Sigmoid colon (tissue), 3 donors: ENCODE measurements around the gene ARID5B.

Experiments
- CTCF ChIP-seq, 4 experiments: fragments of 450-650 bp in 3 of 4; fragments of 200-600 bp in 1 of 4; IDR thresholded peaks; one replicate each; pipeline ENCODE4 v1.5.1; 2016 to 2019; ENCODE audit warnings: antibody characterized with exemption in 4 of 4, mild to moderate bottlenecking in 3 of 4, moderate library complexity in 2 of 4
- POLR2A ChIP-seq, 2 donors: fragments of 450-650 bp; IDR thresholded peaks; one replicate each; pipeline ENCODE4 v1.6.1; 2016; ENCODE audit warnings: antibody characterized with exemption in 2 of 2, mild to moderate bottlenecking in 2 of 2, moderate library complexity in 2 of 2

- TF ChIP-seq CTCF (IDR thresholded peaks at IDR 0.05) (no peak), POLR2A (IDR thresholded peaks at IDR 0.05) (no peak)
Observed at GRCh38 chr10:61888744-61889143, 12.8 kb upstream of the ARID5B start.
